ENCODE measurements around the gene LAMA3. TPM values are rescaled to one million over a fixed set of nuclear protein-coding genes. Genes with fewer than 3 reads are reported as not detected.

LAMA3 gene
- total and polyA plus RNA-seq, 2 donors (not counting 3 experiments of a cell fraction or from before 2014, with no cell fraction given): 2.6 to 12.3 TPM

- TF ChIP-seq JUN (IDR thresholded peaks at IDR 0.05; ENCODE audit: borderline replicate concordance, insufficient read depth, insufficient read length, low read depth) (no peak), POLR2A (IDR thresholded peaks at IDR 0.05; ENCODE audit: low read depth, low read length) (no peak), EZH2 (IDR thresholded peaks at IDR 0.05; ENCODE audit: borderline replicate concordance, low read depth, low read length, severe bottlenecking) (no peak), POLR2AphosphoS5 (IDR thresholded peaks at IDR 0.05; ENCODE audit: insufficient read depth, low read depth, low read length) (no peak), FOS (IDR thresholded peaks at IDR 0.05; ENCODE audit: borderline replicate concordance, insufficient read depth, low read length) (no peak), CTCF (IDR thresholded peaks at IDR 0.05; ENCODE audit: extremely low read depth in 1 of 2, insufficient read depth in 1 of 2, low read depth in 1 of 2, low read length in 2 of 2) (no peak), MAX (IDR thresholded peaks at IDR 0.05; ENCODE audit: insufficient read depth, insufficient read length) (no peak), MYC (IDR thresholded peaks at IDR 0.05; ENCODE audit: low read depth, low read length) (no peak), GATA2 (IDR thresholded peaks at IDR 0.05; ENCODE audit: insufficient read depth, insufficient read length, low read depth, low read length) (no peak)
- Histone ChIP-seq H3K27me3 (ENCODE audit: control insufficient read depth in 2 of 2, insufficient read depth in 2 of 2, low read length in 2 of 2) (no peaks in the 10 kb centered on the region), H3K9me1 (replicated peaks; ENCODE audit: control insufficient read depth, extremely low read depth, insufficient read depth, low read length) (no peaks in the 10 kb centered on the region), H3K9ac (replicated peaks; ENCODE audit: extremely low read depth, insufficient read depth, low read length) (no peak overlapping the region), H3K4me1 (ENCODE audit: control insufficient read depth, extremely low read depth, insufficient read depth, low read length) (peaks cover 11% of the 10 kb centered on the region), H3K36me3 (ENCODE audit: control insufficient read depth in 2 of 2, extremely low read depth in 1 of 2, insufficient read depth in 2 of 2, low read length in 2 of 2) (no peaks in the 10 kb centered on the region), H3K79me2 (ENCODE audit: control insufficient read depth, insufficient read depth, low read length) (no peaks in the 10 kb centered on the region), H4K20me1 (replicated peaks; ENCODE audit: control insufficient read depth, extremely low read depth, insufficient read depth, low read length) (no peaks in the 10 kb centered on the region), H2AFZ (ENCODE audit: low read depth, low read length) (no peak overlapping the region), H3K27ac (ENCODE audit: insufficient read depth, low read depth, low read length) (no peak overlapping the region), H3K4me2 (ENCODE audit: insufficient read depth, low read length) (no peak overlapping the region), H3K4me3 (replicated peaks in 1 of 3; ENCODE audit: insufficient read depth in 1 of 3, low read depth in 1 of 3, low read length in 3 of 3) (no peak overlapping the region), H3K9me3 (replicated peaks; ENCODE audit: control insufficient read depth, insufficient read depth, low read length) (no peaks in the 10 kb centered on the region)
- intact Hi-C loops (cut with micrococcal nuclease) (loop anchor here (5.0 kb wide), 1 partner anchor 92 kb away; no protein-coding TSS in a partner anchor), dilution Hi-C loops (cut with MboI; ENCODE audit: extremely low pct_ligation_motif_present, low sequenced_read_pairs) (no loop called here)
- ChIA-PET CTCF (interaction anchor here (0.6 to 4.9 kb wide), 3 partner anchors 10 to 293 kb away, joined by 3 to 28 read pairs (median 3); no protein-coding TSS in a partner anchor), POLR2A (no interaction called here)
- FAIRE-seq (no peak), DNase-seq (ENCODE audit: low read depth, low spot score) (no peak)
- BruUV-seq (replicated peaks): no TSS peak
Observed at GRCh38 chr18:23825496-23825895, 136.2 kb downstream of the LAMA3 start.

All from endothelial cell of umbilical vein (primary cell).